K562 (cell line): ENCODE data around the gene FBXW2. TPM values are rescaled to one million over a fixed set of nuclear protein-coding genes. Genes with fewer than 3 reads are reported as not detected.

ENCODE experiments used
- ATAC-seq: fragments of 200-7000 bp; cut with Tn5 transposase; 3 replicates; pipeline ENCODE4 v1.9.1; 2020; ENCODE audit warnings: moderate library complexity
- BruUV-seq: library from RNA; stranded (reverse); fragments of 400-500 nt; replicated peaks from 2 replicates; lab custom pipeline; 2021; lab: Mats Ljungman, UMichigan
- CTCF ChIA-PET: fragments of 300-600 bp; formaldehyde crosslinking; extraction: SDS; loops from one replicate; lab custom pipeline; 2021; ENCODE audit warnings: low intra/inter-chr PET ratio; lab: Yijun Ruan, JAX
- POLR2A ChIA-PET: fragments of 300-600, 350-650 bp; sonication (Branson Sonifier 250); formaldehyde crosslinking; extraction: SDS; loops from one replicate; lab custom pipeline; 2021; ENCODE audit warnings: antibody characterized with exemption, inconsistent platforms; lab: Yijun Ruan, JAX
- DNase-seq, 4 experiments: peaks; one replicate each; pipeline versions ENCODE4 v3.0.0 to v3.0.0-alpha.2; 2011 to 2018; ENCODE audit warnings: low spot score in 3 of 4, mixed read lengths in 3 of 4; ENCODE audit errors: extremely low read depth in 1 of 4
- FAIRE-seq: peaks from 2 replicates; lab custom pipeline; 2011; peaks lifted over from hg19 to GRCh38; lab: Jason Lieb, UNC
- H2AFZ ChIP-seq: 2 replicates; pipeline ENCODE4 v1.6.0; 2011; ENCODE audit warnings: low read depth, low read length, control low read depth, inconsistent platforms
- H3K27ac ChIP-seq: fragments of 200-600 bp; 3 replicates; pipeline ENCODE4 v1.8.0; 2011; ENCODE audit warnings: low read depth, mild to moderate bottlenecking, control low read depth, inconsistent platforms, low read length, moderate library complexity, mixed read lengths; ENCODE audit errors: extremely low read depth
- H3K27me3 ChIP-seq, 2 experiments: fragments of 300-600 bp in 1 of 2; 2 replicates in 1 of 2; 3 replicates in 1 of 2; pipeline versions ENCODE4 v1.6.0 to v1.8.0; 2011; ENCODE audit warnings: inconsistent platforms in 2 of 2, low read length in 2 of 2, mild to moderate bottlenecking in 1 of 2, mixed read lengths in 1 of 2, moderate library complexity in 1 of 2; ENCODE audit not compliant: control insufficient read depth in 2 of 2, insufficient read depth in 2 of 2
- H3K36me3 ChIP-seq: fragments of 300-600 bp; 3 replicates; pipeline ENCODE4 v1.8.0; 2011; ENCODE audit warnings: mild to moderate bottlenecking, low read length, inconsistent platforms; ENCODE audit not compliant: control insufficient read depth, insufficient read depth
- H3K4me1 ChIP-seq, 2 experiments: fragments of 200-600 bp in 1 of 2; replicated peaks in 1 of 2; 2 replicates in 1 of 2; 3 replicates in 1 of 2; pipeline versions ENCODE4 v1.5.1 to v1.8.0; 2011; ENCODE audit warnings: inconsistent platforms in 2 of 2, low read length in 2 of 2, mild to moderate bottlenecking in 1 of 2, mixed read lengths in 1 of 2, moderate library complexity in 1 of 2; ENCODE audit not compliant: control insufficient read depth in 2 of 2, insufficient read depth in 2 of 2
- H3K4me2 ChIP-seq: 2 replicates; pipeline ENCODE4 v1.6.1; 2011; ENCODE audit warnings: low read length, control low read depth, inconsistent platforms, mixed read lengths; ENCODE audit not compliant: insufficient read depth
- H3K4me3 ChIP-seq: fragments of 200-600 bp; sonication (generic), shearing (Covaris generic); 2 replicates; pipeline ENCODE4 v1.5.1; 2016; ENCODE audit warnings: control low read depth, inconsistent platforms
- H3K79me2 ChIP-seq: fragments of 200-600 bp; 3 replicates; pipeline ENCODE4 v1.8.0; 2011; ENCODE audit warnings: low read length, inconsistent platforms; ENCODE audit not compliant: control insufficient read depth, insufficient read depth
- H3K9ac ChIP-seq, 2 experiments: 2 replicates each; pipeline versions ENCODE4 v1.6.0 to v1.6.1; 2011; ENCODE audit warnings: low read depth in 2 of 2, low read length in 2 of 2, control low read depth in 1 of 2, inconsistent platforms in 1 of 2, mild to moderate bottlenecking in 1 of 2, mixed read lengths in 1 of 2; ENCODE audit not compliant: insufficient read depth in 1 of 2
- H3K9me1 ChIP-seq: one replicate; pipeline ENCODE4 v1.6.0; 2011; ENCODE audit warnings: inconsistent platforms, mild to moderate bottlenecking, low read length, moderate library complexity; ENCODE audit not compliant: control insufficient read depth, insufficient read depth
- H3K9me3 ChIP-seq: replicated peaks from 2 replicates; pipeline ENCODE4 v1.5.1; 2011; ENCODE audit warnings: low read depth, low read length, inconsistent platforms; ENCODE audit not compliant: control insufficient read depth, insufficient read depth
- H4K20me1 ChIP-seq: replicated peaks from 2 replicates; pipeline ENCODE4 v1.6.1; 2011; ENCODE audit warnings: low read length, inconsistent platforms, mixed read lengths; ENCODE audit not compliant: control insufficient read depth, insufficient read depth
- ETS1 ChIP-seq: conservative IDR thresholded peaks from 2 replicates; pipeline ENCODE4 v1.6.1; 2011; ENCODE audit warnings: low read depth, mild to moderate bottlenecking, low read length; ENCODE audit not compliant: control insufficient read depth
- FOSL1 ChIP-seq: fragments of 200-800 bp; sonication (Bioruptor generic); conservative IDR thresholded peaks from 2 replicates; pipeline ENCODE4 v1.6.1; 2016; ENCODE audit warnings: missing genetic modification characterization, missing compliant biosample characterization
- FOXP1 ChIP-seq: sonication (generic); formaldehyde crosslinking; IDR thresholded peaks from 2 replicates; pipeline ENCODE4 v1.8.0; 2022; ENCODE audit warnings: mild to moderate bottlenecking, missing genetic modification reagents
- GABPB1 ChIP-seq: sonication (generic); formaldehyde crosslinking; IDR thresholded peaks from 2 replicates; pipeline ENCODE4 v1.8.0; 2022; ENCODE audit warnings: mild to moderate bottlenecking, missing genetic modification reagents
- GATAD2B ChIP-seq: fragments of 450-650 bp; IDR thresholded peaks from 2 replicates; pipeline ENCODE4 v1.6.1; 2017; ENCODE audit warnings: mild to moderate bottlenecking, borderline replicate concordance
- HDAC8 ChIP-seq: fragments of 450-650 bp; IDR thresholded peaks from 2 replicates; pipeline ENCODE4 v1.6.1; 2016; ENCODE audit warnings: mild to moderate bottlenecking, missing genetic modification characterization, moderate library complexity, missing compliant biosample characterization
- MAZ ChIP-seq, 2 experiments: fragments of 450-650 bp in 1 of 2; sonication (generic) in 1 of 2; formaldehyde crosslinking; IDR thresholded peaks in 1 of 2; conservative IDR thresholded peaks in 1 of 2; 2 replicates each; pipeline versions ENCODE4 v1.4.0 to v1.5.0; 2020; ENCODE audit warnings: mild to moderate bottlenecking in 1 of 2, missing genetic modification reagents in 1 of 2
- NR0B1 ChIP-seq: fragments of 450-650 bp; IDR thresholded peaks from one replicate; pipeline ENCODE4 v1.6.1; 2018; ENCODE audit warnings: mild to moderate bottlenecking, moderate library complexity; ENCODE audit not compliant: partially characterized antibody
- PHF8 ChIP-seq: fragments of 200-600 bp; sonication (generic); IDR thresholded peaks from 2 replicates; pipeline ENCODE4 v1.6.1; 2012; ENCODE audit warnings: mixed run types, mild to moderate bottlenecking, inconsistent platforms, low read length, moderate library complexity, borderline replicate concordance
- RB1 ChIP-seq: fragments of 450-650 bp; IDR thresholded peaks from 2 replicates; pipeline ENCODE4 v1.6.1; 2017; ENCODE audit warnings: low read depth, mild to moderate bottlenecking
- RBBP5 ChIP-seq: fragments of 200-600 bp; sonication (generic); IDR thresholded peaks from 2 replicates; pipeline ENCODE4 v1.6.1; 2012; ENCODE audit warnings: borderline replicate concordance, mild to moderate bottlenecking, low read length, control low read depth, inconsistent platforms; ENCODE audit not compliant: insufficient read depth, poor library complexity, severe bottlenecking
- RBM15 ChIP-seq: fragments of 200-400 bp; formaldehyde crosslinking; IDR thresholded peaks from 2 replicates; pipeline ENCODE4 v1.6.1; 2018; ENCODE audit warnings: mild to moderate bottlenecking, low read length, moderate library complexity; ENCODE audit not compliant: insufficient read depth
- TBP ChIP-seq: optimal IDR thresholded peaks from 2 replicates; pipeline ENCODE3; 2011; ENCODE audit warnings: low read depth, low read length, improper control_type of control experiment
- TEAD4 ChIP-seq, 2 experiments: sonication (generic) in 1 of 2; formaldehyde crosslinking in 1 of 2; IDR thresholded peaks; 2 replicates each; pipeline versions ENCODE4 v1.6.1 to v1.8.0; 2012 to 2022; ENCODE audit warnings: borderline replicate concordance in 1 of 2, inconsistent platforms in 1 of 2, low read length in 1 of 2, mild to moderate bottlenecking in 1 of 2, missing genetic modification reagents in 1 of 2
- WGBS: fragments of 100-300 bp; shearing (Covaris generic); methylation state at CpG from one replicate; pipeline ENCODE4 v1.1.6; 2016; ENCODE audit warnings: low coverage, mixed read lengths; ENCODE audit not compliant: insufficient coverage; ENCODE audit errors: missing lambda C conversion rate; 5-methylcytosine and 5-hydroxymethylcytosine counted together
- in situ Hi-C: fragments of 300-500 bp; cut with MboI; formaldehyde crosslinking; loops from 4 replicates; pipeline ENCODE4 v1.15.0; 2018; ENCODE audit warnings: inconsistent platforms, mixed read lengths
- intact Hi-C: fragments of 100-400 bp; cut with micrococcal nuclease; formaldehyde crosslinking; loops from 2 replicates; pipeline ENCODE4 v1.14.2; 2022
- polyA plus RNA-seq, 8 experiments: library from polyadenylated mRNA; depleted of rRNA in 4 of 8; stranded (reverse) in 5 of 8; unstranded in 3 of 8; fragments of >200 nt; fragmentation: Nextera tagmentation in 2 of 8; fragmentation: Illumina TruSeq in 1 of 8; extraction: Ambion mirVana in 2 of 8; extraction: Trizol in 1 of 8; gene quantifications; 2 replicates each; pipeline versions ENCODE4 v1.2.1 to v1.2.3, GENCODE V29; 2011 to 2014; ENCODE audit warnings: inconsistent platforms in 1 of 8, missing spikeins in 1 of 8
- total RNA-seq, 7 experiments: library from RNA; depleted of rRNA in 6 of 7; stranded (reverse); fragments of >200 nt in 6 of 7; fragmentation: Illumina TruSeq in 2 of 7; extraction: Trizol in 2 of 7; gene quantifications; 2 replicates each; pipeline versions ENCODE4 v1.2.1 to v1.2.3, GENCODE V29; 2011 to 2021; ENCODE audit warnings: low replicate concordance in 1 of 7
- TF ChIP-seq, protein P1 (sequence below): fragments of 450-650 bp; IDR thresholded peaks from 2 replicates; pipeline ENCODE4 v1.7.0; 2016; ENCODE audit warnings: borderline replicate concordance

FBXW2 gene
- total and polyA plus RNA-seq, 9 of the 15 experiments (the other 6 are each of a cell fraction or from before 2014, with no cell fraction given) = 2.5 to 57.8 (median 28.1) TPM

DNA sequence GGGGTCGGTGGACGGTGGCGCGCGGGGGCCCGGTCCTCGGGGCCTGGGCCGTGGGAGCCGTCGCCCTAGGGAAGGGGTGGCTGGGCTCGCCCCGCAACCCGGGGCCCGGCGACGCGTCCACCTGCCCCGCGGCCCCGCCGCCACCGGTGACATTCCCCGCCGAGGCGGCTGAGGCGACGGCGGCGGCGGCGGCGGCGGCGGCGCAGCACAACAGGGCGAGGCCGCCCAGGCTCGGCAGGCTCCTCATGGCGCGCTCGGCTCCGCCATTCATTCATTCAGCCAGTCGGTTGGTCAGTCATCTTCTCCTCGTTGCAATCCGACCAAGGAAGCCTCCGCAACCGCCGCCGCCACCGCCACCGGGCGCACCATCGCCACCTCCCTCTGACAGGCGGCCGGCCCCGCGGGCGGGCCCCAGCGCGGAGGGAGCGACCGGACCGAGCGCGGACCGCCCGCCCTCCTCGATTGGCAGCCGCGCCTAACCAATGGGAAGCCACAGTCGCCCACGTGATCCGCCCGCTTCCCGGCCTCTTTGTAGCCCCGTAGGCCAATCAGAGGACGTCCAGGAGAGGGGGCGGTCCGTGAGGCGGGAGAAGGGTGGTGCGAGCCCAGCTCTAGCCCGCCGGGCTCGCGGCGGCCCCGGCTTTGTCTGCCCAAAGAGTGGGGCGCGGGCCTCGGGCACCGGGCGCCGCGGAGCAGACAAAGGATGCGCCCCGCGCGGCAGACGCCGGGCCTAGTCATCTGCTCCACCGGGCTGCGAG is 78.9 kb downstream of the FBXW2 start, which contains the start of gene MEGF9:
TSS of gene MEGF9 (minus strand) at position 383 of the 758 bp plus-strand sequence. CDS start at position 271, 112 bp downstream.
- peak within 1 kb of the TSS; percentile 61 for H3K27ac ChIP-seq
- in situ Hi-C loops (no loop called here), intact Hi-C loops (no loop called here)
- CTCF ChIA-PET = no interaction called here
- no peaks in the 10 kb centered on the region for H3K9me3 ChIP-seq
- DNase-seq (peak; percentile 98 to 99 (median 98)), FAIRE-seq (peak; percentile 94), ATAC-seq (peak; percentile 97)
- peak within 1 kb of the TSS; percentile 64 to 90; a peak in 3 of 4 replicates for H3K9ac ChIP-seq
- no peaks in the 10 kb centered on the region; the same call in 1 of the 2 replicates for H4K20me1 ChIP-seq
- H3K4me1 ChIP-seq = peaks cover 19 to 29% of the 10 kb centered on the region in 2 experiments; a peak in 4 of 5 replicates
- H3K4me3 ChIP-seq = peak within 1 kb of the TSS; percentile 75
- H2AFZ ChIP-seq = peak within 1 kb of the TSS; percentile 96
- BruUV-seq = no TSS peak
- peak within 1 kb of the TSS; percentile 73 for H3K4me2 ChIP-seq
- H3K9me1 ChIP-seq = no peaks in the 10 kb centered on the region
- H3K27me3 ChIP-seq = no peaks in the 10 kb centered on the region
- under 1% methylated on average over 68 of the region's 102 CpGs for WGBS
- POLR2A ChIA-PET = interaction anchor here (0.7 to 1.2 kb wide), 4 partner anchors 8 to 358 kb away, joined by 3 to 7 read pairs (median 3); no protein-coding TSS in a partner anchor
- peaks cover 34% of the 10 kb centered on the region; the same call in 2 of the 3 replicates for H3K79me2 ChIP-seq
- H3K36me3 ChIP-seq = no peaks in the 10 kb centered on the region
- peak; percentile 78; the same call in 1 of the 2 replicates for TF ChIP-seq PHF8
- no peak; the same call in none of the 2 replicates for TF ChIP-seq ETS1
- peak; percentile 72 for TF ChIP-seq TBP
- TF ChIP-seq RBM15 = no peak
- 0 out of 2 replicates have a peak, but pooled peaks have one; percentile 31 for TF ChIP-seq HDAC8 (tag)
- no peak for TF ChIP-seq NR0B1
- TF ChIP-seq, protein P1, sequence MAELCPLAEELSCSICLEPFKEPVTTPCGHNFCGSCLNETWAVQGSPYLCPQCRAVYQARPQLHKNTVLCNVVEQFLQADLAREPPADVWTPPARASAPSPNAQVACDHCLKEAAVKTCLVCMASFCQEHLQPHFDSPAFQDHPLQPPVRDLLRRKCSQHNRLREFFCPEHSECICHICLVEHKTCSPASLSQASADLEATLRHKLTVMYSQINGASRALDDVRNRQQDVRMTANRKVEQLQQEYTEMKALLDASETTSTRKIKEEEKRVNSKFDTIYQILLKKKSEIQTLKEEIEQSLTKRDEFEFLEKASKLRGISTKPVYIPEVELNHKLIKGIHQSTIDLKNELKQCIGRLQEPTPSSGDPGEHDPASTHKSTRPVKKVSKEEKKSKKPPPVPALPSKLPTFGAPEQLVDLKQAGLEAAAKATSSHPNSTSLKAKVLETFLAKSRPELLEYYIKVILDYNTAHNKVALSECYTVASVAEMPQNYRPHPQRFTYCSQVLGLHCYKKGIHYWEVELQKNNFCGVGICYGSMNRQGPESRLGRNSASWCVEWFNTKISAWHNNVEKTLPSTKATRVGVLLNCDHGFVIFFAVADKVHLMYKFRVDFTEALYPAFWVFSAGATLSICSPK = no peak
- TF ChIP-seq GABPB1 (CRISPR knock-in tag) = 0 out of 2 replicates have a peak, but pooled peaks have one; percentile 21
- peak; percentile 48 to 73; a peak in 3 of 4 replicates for TF ChIP-seq MAZ (CRISPR knock-in tag; conservative IDR thresholded peaks at IDR 0.05 in 1 of 2, IDR thresholded peaks at IDR 0.05 in 1 of 2)
- peak; percentile 74; the same call in 1 of the 2 replicates for TF ChIP-seq RB1
- TF ChIP-seq RBBP5 = peak; percentile 81
- TF ChIP-seq FOSL1 (tag) = no peak
- TF ChIP-seq GATAD2B = 0 out of 2 replicates have a peak, but pooled peaks have one; percentile 81
- TF ChIP-seq TEAD4 (IDR thresholded peaks at IDR 0.05; ENCODE audit: low read length) = no peak
- TF ChIP-seq TEAD4 (CRISPR knock-in tag; IDR thresholded peaks at IDR 0.05; ENCODE audit: borderline replicate concordance) = peak; percentile 45; the same call in 1 of the 2 replicates
- peak; percentile 91; the same call in 1 of the 2 replicates for TF ChIP-seq FOXP1 (CRISPR knock-in tag)
